HEK293T (cell line): Measurements from ENCODE around the gene ABCB9.

Experiments used
- ARNT ChIP-seq: fragments of 450-650 bp; IDR thresholded peaks from 2 replicates; pipeline ENCODE4 v1.6.1; 2017; ENCODE audit warnings: mild to moderate bottlenecking
- CTBP1 ChIP-seq: fragments of 450-650 bp; IDR thresholded peaks from 2 replicates; pipeline ENCODE4 v1.6.1; 2016; ENCODE audit warnings: borderline replicate concordance
- ELF4 ChIP-seq: fragments of 450-650 bp; IDR thresholded peaks from 2 replicates; pipeline ENCODE4 v1.6.1; 2017; ENCODE audit warnings: antibody characterized with exemption
- TF ChIP-seq, protein P1 (sequence below): fragments of 450-650 bp; IDR thresholded peaks from 2 replicates; pipeline ENCODE4 v1.6.1; 2016

DNA sequence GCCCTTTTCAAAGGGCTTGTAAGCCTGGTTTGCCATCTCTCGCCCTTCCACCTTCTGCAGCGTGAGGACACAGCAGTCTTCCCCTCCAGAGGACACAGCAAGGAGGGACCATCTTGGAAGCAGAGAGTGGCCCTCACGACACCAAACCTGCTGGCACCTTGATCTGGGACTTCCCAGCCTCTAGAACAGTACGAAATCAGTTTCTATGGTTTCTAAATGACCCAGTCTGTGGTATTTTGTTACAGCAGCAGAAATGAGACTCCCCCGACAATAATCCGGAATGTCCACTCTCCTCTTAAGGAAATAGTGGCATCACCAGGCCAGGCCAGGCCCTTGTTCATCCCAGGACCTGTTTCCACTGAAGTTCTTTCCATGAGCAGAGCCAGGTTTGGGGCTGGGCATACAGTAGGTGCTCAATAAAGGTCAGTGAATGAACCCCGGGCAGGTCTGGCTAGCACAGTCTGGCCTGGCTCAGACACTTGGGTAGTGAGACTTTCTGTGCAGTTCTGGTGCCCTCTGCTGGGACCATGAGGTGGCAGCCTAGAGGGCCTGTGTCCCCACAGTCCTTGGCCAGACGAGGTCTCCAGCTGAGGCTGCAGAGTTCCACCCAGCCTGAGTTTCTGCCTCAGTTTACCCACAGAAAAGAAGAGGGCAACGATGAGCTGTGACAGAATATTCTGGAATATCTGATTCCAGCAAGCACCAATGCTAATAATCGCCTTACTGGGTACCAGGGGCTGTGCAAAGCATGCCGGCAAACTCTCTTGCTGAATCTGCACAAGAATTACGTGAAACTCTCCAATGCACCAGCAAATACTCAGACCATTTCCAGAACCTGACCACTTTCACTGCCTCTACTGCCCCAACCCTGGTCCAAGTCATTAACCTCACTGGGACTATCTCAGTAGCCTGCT lies 14.0 kb downstream of the ABCB9 start:
- no peak for TF ChIP-seq ELF4
- TF ChIP-seq, protein P1, sequence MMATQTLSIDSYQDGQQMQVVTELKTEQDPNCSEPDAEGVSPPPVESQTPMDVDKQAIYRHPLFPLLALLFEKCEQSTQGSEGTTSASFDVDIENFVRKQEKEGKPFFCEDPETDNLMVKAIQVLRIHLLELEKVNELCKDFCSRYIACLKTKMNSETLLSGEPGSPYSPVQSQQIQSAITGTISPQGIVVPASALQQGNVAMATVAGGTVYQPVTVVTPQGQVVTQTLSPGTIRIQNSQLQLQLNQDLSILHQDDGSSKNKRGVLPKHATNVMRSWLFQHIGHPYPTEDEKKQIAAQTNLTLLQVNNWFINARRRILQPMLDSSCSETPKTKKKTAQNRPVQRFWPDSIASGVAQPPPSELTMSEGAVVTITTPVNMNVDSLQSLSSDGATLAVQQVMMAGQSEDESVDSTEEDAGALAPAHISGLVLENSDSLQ: no peak
- no peak for TF ChIP-seq ARNT
- no peak for TF ChIP-seq CTBP1
